ACC112 (cell line): Measurements from ENCODE around the gene PFKFB1.

Experiments used
- H2AFZ ChIP-seq: fragments of 200-600 bp; sonication (generic); one replicate; pipeline ENCODE4 v1.6.0; 2017; ENCODE audit warnings: antibody characterized with exemption, low read length; ENCODE audit not compliant: unreplicated experiment
- H3K27ac ChIP-seq: fragments of 200-600 bp; sonication (generic); 2 replicates; pipeline ENCODE4 v1.5.1; 2014; ENCODE audit warnings: low read depth, mild to moderate bottlenecking, antibody characterized with exemption, low read length, moderate library complexity
- H3K27me3 ChIP-seq: fragments of 200-600 bp; sonication (generic); 2 replicates; pipeline ENCODE4 v1.6.1; 2014; ENCODE audit warnings: mild to moderate bottlenecking, antibody characterized with exemption, low read length, moderate library complexity, mixed read lengths; ENCODE audit not compliant: insufficient read depth
- H3K36me3 ChIP-seq: fragments of 200-600 bp; sonication (generic); 2 replicates; pipeline ENCODE4 v1.6.1; 2016; ENCODE audit warnings: mild to moderate bottlenecking, antibody characterized with exemption, low read length, moderate library complexity, mixed read lengths; ENCODE audit not compliant: insufficient read depth
- H3K4me1 ChIP-seq: fragments of 200-600 bp; sonication (generic); one replicate; pipeline ENCODE4 v1.6.1; 2016; ENCODE audit warnings: low read length, mixed read lengths; ENCODE audit not compliant: insufficient read depth, unreplicated experiment, control insufficient read depth
- H3K4me3 ChIP-seq: fragments of 200-600 bp; sonication (generic); 2 replicates; pipeline ENCODE4 v1.5.1; 2014; ENCODE audit warnings: mild to moderate bottlenecking, low read depth, low read length
- H3K79me2 ChIP-seq: fragments of 200-600 bp; sonication (generic); one replicate; pipeline ENCODE4 v1.6.0; 2016; ENCODE audit warnings: low read length; ENCODE audit not compliant: control insufficient read depth, unreplicated experiment, insufficient read depth

Gene PFKFB1

DNA sequence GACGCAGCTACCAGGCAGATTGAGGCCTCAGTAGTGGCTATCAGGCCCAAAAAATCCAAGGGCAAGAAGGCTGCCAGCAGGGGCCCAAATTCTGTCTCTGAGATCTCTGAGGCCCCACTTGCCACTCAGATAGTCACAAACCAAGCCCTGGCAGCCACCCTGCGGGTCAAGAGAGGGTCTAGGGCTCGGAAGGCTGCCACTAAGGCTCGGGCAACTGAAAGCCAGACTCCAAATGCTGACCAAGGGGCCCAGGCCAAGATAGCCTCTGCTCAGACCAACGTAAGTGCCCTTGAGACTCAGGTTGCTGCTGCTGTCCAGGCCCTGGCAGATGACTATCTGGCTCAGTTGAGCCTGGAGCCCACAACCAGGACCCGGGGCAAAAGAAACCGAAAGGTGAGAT lies 70.6 kb downstream of the PFKFB1 start:
- H3K4me1 ChIP-seq, result no peaks in the 10 kb centered on the region
- no peaks in the 10 kb centered on the region for H3K27me3 ChIP-seq
- no peaks in the 10 kb centered on the region for H3K79me2 ChIP-seq
- H3K27ac ChIP-seq, result no peak overlapping the region
- no peak overlapping the region for H2AFZ ChIP-seq
- no peaks in the 10 kb centered on the region for H3K36me3 ChIP-seq
- H3K4me3 ChIP-seq, result no peak overlapping the region

DNA sequence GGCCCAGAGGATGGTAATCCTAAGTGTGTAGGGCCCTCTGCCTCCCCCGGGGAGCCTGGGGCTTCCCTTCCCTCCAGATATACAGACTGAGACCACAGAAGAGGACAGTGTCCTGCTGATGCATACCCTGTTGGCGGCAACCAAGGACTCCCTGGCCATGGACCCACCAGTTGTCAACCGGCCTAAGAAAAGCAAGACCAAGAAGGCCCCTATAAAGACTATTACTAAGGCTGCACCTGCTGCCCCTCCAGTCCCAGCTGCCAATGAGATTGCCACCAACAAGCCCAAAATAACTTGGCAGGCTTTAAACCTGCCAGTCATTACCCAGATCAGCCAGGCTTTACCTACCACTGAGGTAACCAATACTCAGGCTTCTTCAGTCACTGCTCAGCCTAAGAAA lies 71.4 kb downstream of the PFKFB1 start:
- H3K79me2 ChIP-seq, result no peaks in the 10 kb centered on the region
- H3K4me1 ChIP-seq, result no peaks in the 10 kb centered on the region
- H3K4me3 ChIP-seq, result no peak overlapping the region
- H3K36me3 ChIP-seq, result no peaks in the 10 kb centered on the region
- no peak overlapping the region for H2AFZ ChIP-seq
- no peak overlapping the region for H3K27ac ChIP-seq
- no peaks in the 10 kb centered on the region for H3K27me3 ChIP-seq

GRCh38 chrX:54921427-54922021 lies 72.5 kb downstream of the PFKFB1 start:
- H2AFZ ChIP-seq, result peak overlapping the region; percentile 91
- peak overlapping the region; percentile 89 for H3K4me3 ChIP-seq
- no peaks in the 10 kb centered on the region for H3K4me1 ChIP-seq
- H3K27me3 ChIP-seq, result no peaks in the 10 kb centered on the region; the same call in 1 of the 2 replicates
- no peaks in the 10 kb centered on the region for H3K79me2 ChIP-seq
- no peaks in the 10 kb centered on the region for H3K36me3 ChIP-seq
- no peak overlapping the region for H3K27ac ChIP-seq

- H3K79me2 ChIP-seq, result no peaks in the 10 kb centered on the region
- no peaks in the 10 kb centered on the region for H3K4me1 ChIP-seq
- H3K4me3 ChIP-seq, result peak within 1 kb of the TSS; percentile 89
- no peak within 1 kb of the TSS for H3K27ac ChIP-seq
- no peaks in the 10 kb centered on the region for H3K36me3 ChIP-seq
- H2AFZ ChIP-seq, result peak within 1 kb of the TSS; percentile 91
- no peaks in the 10 kb centered on the region; the same call in 1 of the 2 replicates for H3K27me3 ChIP-seq
Measured at GRCh38 chrX:54920610-54921426, 73.2 kb downstream of the PFKFB1 start, which contains the start of gene TRO. TRO (plus strand) TSS chrX:54920824; CDS start chrX:54922247, 1,423 bp downstream.

DNA sequence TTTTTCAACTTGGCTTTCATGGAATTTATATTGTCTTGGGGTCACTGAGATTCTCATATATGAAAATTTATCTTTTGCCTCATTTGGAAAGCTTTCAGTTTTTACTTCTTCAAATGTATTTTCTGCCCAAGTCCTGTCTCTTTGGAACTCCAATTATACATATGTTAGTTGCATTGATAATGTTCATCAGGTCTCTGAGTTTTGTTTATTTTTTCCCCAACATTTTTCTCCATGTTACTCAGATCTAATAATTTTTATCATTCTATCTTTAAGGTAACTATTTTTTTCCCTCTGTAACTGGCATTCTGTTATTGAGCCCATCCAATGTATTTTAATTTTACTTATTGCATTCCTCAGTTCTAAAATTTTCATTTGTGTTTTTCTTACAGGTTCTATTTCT lies 84.0 kb downstream of the PFKFB1 start:
- no peak overlapping the region for H3K27ac ChIP-seq
- H3K4me3 ChIP-seq, result no peak overlapping the region

DNA sequence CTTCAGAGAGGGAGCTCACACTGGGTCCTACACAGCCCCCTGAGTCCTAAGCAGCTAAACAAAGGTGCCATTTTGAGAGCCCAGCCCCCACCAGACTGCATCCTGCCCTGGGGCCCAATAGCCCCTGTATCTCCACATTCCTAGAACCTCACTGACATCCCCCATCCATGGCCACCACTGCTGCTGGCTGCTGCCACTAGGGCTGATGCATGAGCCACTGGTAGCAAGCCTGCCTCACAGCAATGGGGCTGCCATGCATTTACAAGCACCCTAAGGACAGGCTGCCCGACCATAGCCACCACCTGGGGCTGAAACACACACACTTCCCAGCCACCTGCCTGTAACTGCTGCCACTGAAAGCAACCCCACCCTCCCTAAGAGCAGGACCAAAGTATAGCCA lies 99.8 kb downstream of the PFKFB1 start:
- H3K4me3 ChIP-seq, result no peak overlapping the region
- H3K4me1 ChIP-seq, result no peaks in the 10 kb centered on the region
- no peak overlapping the region for H3K27ac ChIP-seq
- H2AFZ ChIP-seq, result no peak overlapping the region
- H3K79me2 ChIP-seq, result no peaks in the 10 kb centered on the region
- no peaks in the 10 kb centered on the region for H3K36me3 ChIP-seq
- H3K27me3 ChIP-seq, result no peaks in the 10 kb centered on the region

More for the DNA sequence above, 84.0 kb downstream of the PFKFB1 start:
- Histone ChIP-seq H3K36me3 (no peaks in the 10 kb centered on the region), H3K27me3 (no peaks in the 10 kb centered on the region), H2AFZ (no peak overlapping the region), H3K79me2 (no peaks in the 10 kb centered on the region), H3K4me1 (no peaks in the 10 kb centered on the region)

DNA sequence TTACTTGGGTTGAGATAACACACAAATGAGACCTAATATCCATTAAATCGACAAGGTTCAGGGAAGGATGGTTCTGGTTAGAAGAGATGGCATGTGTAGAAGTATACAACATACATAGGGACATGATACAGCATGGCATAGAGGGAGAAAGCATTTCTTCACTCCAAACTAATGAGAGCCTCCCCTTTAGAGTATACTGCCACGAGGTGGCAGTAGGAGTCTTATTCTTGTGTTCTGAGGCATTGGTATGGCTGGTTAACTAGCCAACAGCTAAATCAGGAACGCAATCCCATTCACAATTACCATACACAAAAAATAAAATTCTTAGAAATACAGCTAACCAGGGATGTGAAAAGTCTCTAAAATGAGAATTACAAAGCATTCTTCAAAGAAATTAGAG lies 102.4 kb downstream of the PFKFB1 start:
- Histone ChIP-seq H3K27ac (no peak overlapping the region), H3K27me3 (no peaks in the 10 kb centered on the region), H2AFZ (no peak overlapping the region), H3K79me2 (no peaks in the 10 kb centered on the region), H3K4me3 (no peak overlapping the region), H3K4me1 (no peaks in the 10 kb centered on the region), H3K36me3 (no peaks in the 10 kb centered on the region)

DNA sequence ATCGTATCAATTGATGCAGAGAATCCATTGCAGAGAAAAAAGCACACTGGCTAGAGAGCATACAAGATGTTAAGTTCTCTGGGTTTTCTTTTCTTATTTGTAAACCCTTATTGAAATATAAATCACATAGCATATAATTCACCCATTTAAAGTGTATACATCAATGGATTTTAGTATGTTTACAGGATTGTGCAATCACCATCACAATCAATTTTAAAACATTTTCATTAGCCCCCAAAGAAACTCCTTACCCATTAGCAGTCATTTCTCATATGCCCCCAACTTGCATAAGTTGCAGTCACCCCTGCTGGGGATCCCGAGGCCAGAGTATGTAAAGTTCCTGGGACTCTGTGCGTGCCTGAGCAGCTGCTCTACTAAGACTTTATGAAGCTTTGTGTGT lies 108.2 kb downstream of the PFKFB1 start:
- Histone ChIP-seq H3K4me1 (no peaks in the 10 kb centered on the region), H3K27ac (no peak overlapping the region), H3K4me3 (no peak overlapping the region), H3K79me2 (no peaks in the 10 kb centered on the region), H2AFZ (no peak overlapping the region), H3K36me3 (no peaks in the 10 kb centered on the region), H3K27me3 (no peaks in the 10 kb centered on the region)
